ENCODE data around the gene SCAPER.
"Not testable (repeated sequence)": the region's sequence is repeated elsewhere in the genome, so short reads cannot be mapped to it uniquely, and the experiment has no call there.

Gene SCAPER

GRCh38 chr15:76763554-76763953 lies 141.6 kb downstream of the SCAPER start:
- DNase-seq = no peak

GRCh38 chr15:76756381-76756780 lies 148.8 kb downstream of the SCAPER start:
- no peak for DNase-seq

DNA sequence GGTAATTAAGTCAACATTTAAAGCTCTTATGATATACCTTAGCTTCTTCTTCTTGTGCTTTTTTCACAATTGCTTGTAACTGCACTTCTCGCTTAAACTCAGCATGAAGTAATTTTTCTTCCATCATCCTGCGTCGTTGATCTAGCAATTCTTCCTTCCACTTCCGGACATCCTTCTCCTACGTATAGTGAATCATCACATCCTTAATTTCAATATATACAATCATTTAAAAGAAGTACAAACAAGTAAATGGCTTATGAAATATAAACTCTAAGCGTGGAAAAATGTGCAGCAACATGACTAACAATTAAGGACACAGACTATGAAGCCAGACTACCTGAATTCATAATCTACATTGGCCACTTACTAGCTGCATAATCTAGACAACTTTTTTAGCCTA lies 151.4 kb downstream of the SCAPER start:
- DNase-seq = no peak

- DNase-seq = no peak
These were observed 152.0 kb downstream of the SCAPER start for GRCh38 chr15:76753131-76753530.

DNA sequence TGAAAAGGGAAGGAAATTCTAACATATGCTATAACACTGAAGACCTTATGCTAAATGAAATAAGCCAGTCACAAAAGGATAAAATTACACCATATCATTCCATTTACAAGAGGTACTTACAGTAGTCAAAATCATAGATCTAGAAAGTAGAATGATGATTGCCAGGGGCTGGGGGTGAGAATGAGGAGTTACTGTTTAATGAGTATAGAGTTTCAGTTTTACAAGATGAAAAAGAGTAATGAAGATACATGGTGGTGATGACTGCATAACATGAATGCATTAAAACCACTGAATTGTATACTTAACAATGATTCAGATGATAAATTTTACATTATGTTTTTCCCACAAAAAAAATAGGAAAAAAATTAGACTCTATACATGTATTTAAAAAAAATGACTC lies 152.6 kb downstream of the SCAPER start:
- no peak for DNase-seq

GRCh38 chr15:76737573-76737972 lies 167.6 kb downstream of the SCAPER start:
- no peak for DNase-seq

DNA sequence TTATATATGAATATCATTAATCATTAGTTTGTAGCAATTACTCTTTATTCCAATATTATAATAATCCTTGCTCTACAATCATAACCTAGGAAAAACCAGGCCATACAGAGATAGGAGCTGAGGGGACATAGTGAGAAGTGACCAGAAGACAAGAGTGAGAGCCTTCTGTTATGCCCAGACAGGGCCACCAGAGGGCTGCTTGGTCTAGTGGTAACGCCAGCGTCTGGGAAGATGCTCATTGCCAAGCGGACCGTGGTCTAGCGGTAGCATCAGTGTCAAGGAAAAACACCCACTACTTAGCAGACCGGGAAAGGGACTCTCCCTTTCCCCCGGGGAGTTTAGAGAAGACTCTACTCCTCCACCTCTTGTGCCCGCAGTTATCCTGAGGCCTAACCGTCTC lies 172.8 kb downstream of the SCAPER start:
- DNase-seq = not testable (repeated sequence)

- DNase-seq = no peak
These were observed 174.9 kb downstream of the SCAPER start for GRCh38 chr15:76730262-76730661.

GRCh38 chr15:76718863-76719262 lies 186.3 kb downstream of the SCAPER start:
- no peak for DNase-seq

DNA sequence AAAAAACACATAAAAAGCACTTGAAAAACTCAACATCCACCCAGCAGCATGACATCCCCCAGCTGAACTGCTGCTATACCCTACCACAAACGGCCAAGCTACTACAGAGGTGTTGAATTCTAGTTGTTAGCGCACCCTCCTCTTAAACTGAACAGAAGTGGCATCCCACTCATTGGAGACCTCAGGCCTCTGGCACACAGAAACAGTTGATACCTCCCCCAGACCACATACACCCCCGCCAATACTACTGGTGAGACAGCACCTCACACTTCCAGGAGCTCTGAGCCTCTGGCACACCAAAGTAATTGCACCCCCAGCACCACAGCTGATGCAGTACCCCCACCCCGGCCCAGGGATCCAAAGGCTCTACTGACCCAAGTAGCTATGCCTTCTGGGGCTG lies 190.2 kb downstream of the SCAPER start:
- DNase-seq = no peak

GRCh38 chr15:76711351-76711827 lies 193.8 kb downstream of the SCAPER start:
- DNase-seq = no peak

- DNase-seq = not testable (repeated sequence)
These were observed 201.1 kb downstream of the SCAPER start for GRCh38 chr15:76704032-76704431.

- DNase-seq = no peak
These were observed 208.3 kb downstream of the SCAPER start for GRCh38 chr15:76696840-76697239.

DNA sequence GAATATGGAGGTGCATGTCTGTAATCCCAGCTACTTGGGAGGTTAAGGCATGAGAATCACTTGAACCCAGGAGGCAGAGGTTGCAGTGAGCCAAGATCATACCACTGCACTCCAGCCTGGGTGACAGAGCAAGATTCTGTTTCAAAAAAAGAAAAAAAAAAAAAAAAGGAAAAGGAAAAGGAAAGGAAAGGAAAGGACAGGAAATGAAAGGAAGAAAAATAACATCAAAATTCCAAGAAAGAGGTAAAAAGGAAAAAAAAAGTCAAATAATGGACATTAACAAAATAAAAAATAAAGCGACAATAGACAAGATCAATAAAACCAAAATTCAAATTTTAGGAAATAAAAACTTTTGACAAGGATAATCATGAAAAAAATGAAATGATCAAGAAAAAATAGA lies 212.6 kb downstream of the SCAPER start:
- DNase-seq = not testable (repeated sequence)

DNA sequence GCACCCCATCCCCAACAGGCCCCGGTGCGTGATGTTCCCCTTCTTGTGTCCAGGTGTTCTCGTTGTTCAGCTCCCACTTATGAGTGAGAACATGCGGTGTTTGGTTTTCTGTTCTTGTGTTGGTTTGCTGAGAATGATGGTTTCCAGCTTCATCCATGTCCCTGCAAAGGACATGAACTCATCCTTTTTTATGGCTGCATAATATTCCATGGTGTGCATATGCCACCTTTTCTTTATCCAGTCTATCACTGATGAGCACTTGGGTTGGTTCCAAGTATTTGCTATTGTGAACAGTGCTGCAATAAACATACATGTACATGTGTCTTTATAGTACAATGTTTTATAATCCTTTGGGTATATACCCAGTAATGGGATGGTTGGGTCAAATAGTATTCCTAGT lies 217.5 kb downstream of the SCAPER start:
- DNase-seq = not testable (repeated sequence)

GRCh38 chr15:76684002-76684401 lies 221.1 kb downstream of the SCAPER start:
- no peak for DNase-seq

DNA sequence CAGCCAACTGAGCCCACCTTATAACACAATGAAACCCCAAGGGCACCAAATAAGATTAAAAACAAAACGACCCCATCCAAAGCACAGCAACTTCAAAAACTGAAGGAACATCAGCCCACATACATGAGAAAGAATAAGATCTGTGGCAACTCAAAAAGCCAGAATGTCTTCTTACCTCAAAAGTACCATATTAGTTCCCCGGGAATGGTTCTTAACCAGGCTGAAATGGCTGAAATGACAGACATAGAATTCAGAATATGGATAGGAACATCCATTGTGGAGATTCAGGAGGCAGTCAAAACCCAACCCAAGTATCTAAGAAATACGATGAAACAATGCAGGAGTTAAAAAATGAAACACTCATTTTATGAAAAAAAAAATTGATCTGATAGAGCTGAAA lies 222.3 kb downstream of the SCAPER start:
- DNase-seq = no peak

- DNase-seq = no peak
These were observed 222.9 kb downstream of the SCAPER start for GRCh38 chr15:76682259-76682658.

DNA sequence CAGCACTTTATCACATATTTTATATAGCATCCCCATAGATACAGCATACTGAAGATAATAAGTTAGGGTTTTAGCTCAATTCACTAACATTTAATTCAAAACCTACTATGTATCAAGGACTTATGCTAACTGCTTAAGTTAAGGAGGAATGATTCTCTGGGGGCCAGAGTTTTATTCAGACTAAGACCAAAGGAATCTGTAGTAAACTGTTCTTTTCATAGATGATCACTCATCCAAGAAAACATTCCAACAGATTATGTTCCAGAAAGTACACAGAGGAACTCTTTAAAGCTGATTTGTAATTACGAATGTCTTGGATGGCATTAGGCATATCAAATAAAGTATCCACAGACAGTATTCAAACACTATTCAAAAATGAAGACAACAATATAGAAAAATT lies 226.4 kb downstream of the SCAPER start:
- DNase-seq = no peak

DNA sequence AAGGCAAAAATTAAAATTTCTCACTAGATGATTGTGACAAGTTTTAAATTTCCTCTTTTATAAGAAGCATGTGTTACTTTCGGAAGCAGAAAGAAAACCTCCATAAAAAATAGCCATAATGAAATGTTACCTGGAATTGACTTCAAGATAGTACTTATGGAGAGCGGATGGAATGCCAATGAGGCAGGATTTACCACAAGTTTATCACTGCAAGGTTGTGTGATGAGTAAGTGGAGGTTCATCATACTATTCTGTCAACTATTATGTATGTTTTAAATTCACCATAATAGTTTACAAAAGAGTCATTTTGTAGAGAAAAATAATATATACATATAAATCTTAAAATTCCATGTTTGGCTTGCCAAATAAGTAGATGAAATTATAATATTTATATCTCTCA lies 230.3 kb downstream of the SCAPER start:
- DNase-seq = no peak

DNA sequence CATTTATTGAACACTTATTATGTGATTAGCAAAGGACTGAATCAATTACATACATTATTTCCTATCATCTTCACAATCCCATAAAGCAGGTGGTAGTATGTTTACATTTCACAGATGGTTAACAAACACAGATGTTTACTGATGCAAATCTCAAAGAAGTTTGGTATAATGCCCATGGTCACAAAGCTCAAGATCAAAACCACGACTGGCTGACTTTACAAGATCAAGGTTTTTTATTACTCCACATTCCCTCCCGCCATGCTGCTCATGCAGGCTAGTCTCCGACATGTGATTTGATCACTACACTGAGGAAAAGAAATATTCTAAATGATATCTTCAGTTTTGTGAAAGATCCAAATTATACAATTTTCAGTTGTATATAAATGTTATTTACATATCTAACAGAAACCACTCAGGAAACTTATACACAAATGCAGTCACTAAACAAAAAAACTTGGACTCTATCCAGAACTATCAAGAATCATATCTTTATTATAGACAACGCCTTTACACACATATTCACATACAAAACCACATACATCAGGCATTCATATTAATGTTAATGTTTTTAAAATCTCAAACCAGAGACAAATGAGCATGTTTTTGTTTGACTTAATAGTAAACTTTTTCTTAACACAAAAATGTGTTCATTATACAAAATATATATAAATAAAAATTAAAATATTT lies 235.5 kb downstream of the SCAPER start:
- no peak for DNase-seq

DNA sequence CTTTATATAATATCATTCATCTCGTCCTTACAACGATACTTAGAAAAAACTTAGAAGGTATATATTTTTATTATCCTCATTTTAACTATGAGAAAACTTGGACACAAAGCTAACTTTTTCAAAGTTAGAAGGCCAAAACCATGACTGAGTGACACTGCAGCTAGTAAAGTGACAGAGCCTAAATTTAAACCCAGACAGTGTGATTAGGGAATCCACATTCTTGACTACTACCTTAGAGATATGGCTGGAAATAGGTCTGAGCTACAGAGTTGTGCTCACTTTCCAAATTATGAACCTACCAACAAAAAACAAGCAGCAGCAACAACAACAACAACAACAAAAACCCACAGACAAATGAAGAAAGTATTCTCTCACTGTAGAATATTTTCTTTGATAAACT lies 236.2 kb downstream of the SCAPER start:
- no peak for DNase-seq

GRCh38 chr15:76667943-76668715 lies 237.0 kb downstream of the SCAPER start:
- no peak for DNase-seq

GRCh38 chr15:76664895-76665294 lies 240.2 kb downstream of the SCAPER start:
- DNase-seq = no peak

DNA sequence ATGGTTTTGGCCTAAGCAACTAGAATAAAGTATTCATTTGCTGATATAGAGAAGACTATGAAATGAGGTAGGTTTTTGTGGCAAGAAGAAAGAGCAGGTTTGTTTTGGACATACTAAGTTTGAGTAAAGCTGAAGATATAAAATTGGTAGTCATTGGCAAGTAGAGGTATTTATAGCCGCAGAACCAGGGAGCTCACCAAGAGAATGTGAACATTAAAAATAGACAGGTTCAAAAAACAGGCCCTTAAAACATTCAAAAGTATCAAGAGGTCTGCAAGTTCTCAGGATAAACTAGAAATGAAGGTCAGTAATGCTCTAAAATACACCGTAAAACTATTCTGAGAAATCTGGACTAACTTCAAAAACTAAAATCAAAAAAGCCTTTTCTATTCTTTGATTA lies 240.7 kb downstream of the SCAPER start:
- no peak for DNase-seq
